PC-9 (cell line): ENCODE results near the gene KRT12. TPM values are rescaled to one million over a fixed set of nuclear protein-coding genes. Genes with fewer than 3 reads are reported as not detected.
A peak's percentile ranks its signal among the peaks of the same experiment; 100 is the strongest.

Source experiments
- BruUV-seq: library from RNA; stranded (reverse); fragments of 400-500 nt; replicated peaks from 2 replicates; lab custom pipeline; 2021; lab: Mats Ljungman, UMichigan
- CTCF ChIA-PET: fragments of 300-600 bp; sonication (Branson Sonifier 250); formaldehyde crosslinking; loops from one replicate; lab custom pipeline; 2022; ENCODE audit warnings: antibody characterized with exemption; lab: Charles Lee
- POLR2A ChIA-PET: fragments of 300-600 bp; sonication (Branson Sonifier 250); formaldehyde crosslinking; loops from one replicate; lab custom pipeline; 2022; ENCODE audit warnings: antibody characterized with exemption; ENCODE audit not compliant: unreplicated experiment; lab: Charles Lee
- DNase-seq, 2 experiments: peaks; one replicate each; pipeline versions ENCODE4 v3.0.0 to v3.0.0-alpha.2; 2015 to 2022; ENCODE audit warnings: mixed read lengths in 1 of 2
- H2AFZ ChIP-seq: fragments of 200-600 bp; sonication (generic); 2 replicates; pipeline ENCODE4 v1.8.1; 2017; ENCODE audit warnings: antibody characterized with exemption
- H3F3A ChIP-seq: fragments of 200-600 bp; sonication (generic); 2 replicates; pipeline ENCODE4 v1.8.1; 2017; ENCODE audit warnings: antibody characterized with exemption, mild to moderate bottlenecking, low read depth; ENCODE audit not compliant: insufficient read depth
- H3K27ac ChIP-seq: fragments of 200-600 bp; sonication (generic); 2 replicates; pipeline ENCODE4 v1.6.1; 2016; ENCODE audit warnings: mixed run types
- H3K27me3 ChIP-seq: fragments of 200-600 bp; sonication (generic); 2 replicates; pipeline ENCODE4 v1.6.1; 2016; ENCODE audit warnings: low read depth, mixed run types; ENCODE audit not compliant: insufficient read depth
- H3K36me3 ChIP-seq: fragments of 200-600 bp; sonication (generic); 2 replicates; pipeline ENCODE4 v1.6.1; 2016; ENCODE audit warnings: low read depth, mixed run types
- H3K4me1 ChIP-seq: fragments of 200-600 bp; sonication (generic); replicated peaks from 2 replicates; pipeline ENCODE4 v1.6.1; 2016; ENCODE audit warnings: mixed run types; ENCODE audit not compliant: insufficient read depth
- H3K4me2 ChIP-seq: fragments of 200-600 bp; sonication (generic); 2 replicates; pipeline ENCODE4 v1.6.1; 2017; ENCODE audit warnings: mixed run types
- H3K4me3 ChIP-seq: fragments of 200-600 bp; sonication (generic); 2 replicates; pipeline ENCODE4 v1.6.1; 2016; ENCODE audit warnings: mixed run types
- H3K79me2 ChIP-seq: fragments of 200-600 bp; sonication (generic); 2 replicates; pipeline ENCODE4 v1.6.1; 2017; ENCODE audit warnings: low read depth, mixed run types
- H3K9me2 ChIP-seq: fragments of 200-600 bp; sonication (generic); 2 replicates; pipeline ENCODE4 v1.8.1; 2017; ENCODE audit warnings: mild to moderate bottlenecking; ENCODE audit not compliant: insufficient read depth
- H3K9me3 ChIP-seq: fragments of 200-600 bp; sonication (generic); 2 replicates; pipeline ENCODE4 v1.8.1; 2016; ENCODE audit warnings: low read depth; ENCODE audit not compliant: insufficient read depth
- H4K20me1 ChIP-seq: fragments of 200-600 bp; sonication (generic); 2 replicates; pipeline ENCODE4 v1.8.1; 2017; ENCODE audit not compliant: insufficient read depth
- EZH2 ChIP-seq: fragments of 200-600 bp; sonication (generic); IDR thresholded peaks from 2 replicates; pipeline ENCODE4 v1.8.0; 2017; ENCODE audit warnings: antibody characterized with exemption, low read depth
- intact Hi-C: fragments of 100-400 bp; cut with micrococcal nuclease; formaldehyde crosslinking; loops from one replicate; pipeline ENCODE4 v1.10.0; 2022; ENCODE audit not compliant: unreplicated experiment
- total RNA-seq: library from RNA; stranded (reverse); gene quantifications from 2 replicates; pipeline ENCODE4 v1.2.3, GENCODE V29; 2021
- TF ChIP-seq, protein P1 (sequence below): fragments of 200-600 bp; sonication (generic); conservative IDR thresholded peaks from 2 replicates; pipeline ENCODE4 v1.6.1; 2017; ENCODE audit warnings: mixed run types, antibody characterized with exemption, mild to moderate bottlenecking, moderate library complexity

Gene KRT12
- total RNA-seq, 1 experiment from 2014 or later: not detected

DNA sequence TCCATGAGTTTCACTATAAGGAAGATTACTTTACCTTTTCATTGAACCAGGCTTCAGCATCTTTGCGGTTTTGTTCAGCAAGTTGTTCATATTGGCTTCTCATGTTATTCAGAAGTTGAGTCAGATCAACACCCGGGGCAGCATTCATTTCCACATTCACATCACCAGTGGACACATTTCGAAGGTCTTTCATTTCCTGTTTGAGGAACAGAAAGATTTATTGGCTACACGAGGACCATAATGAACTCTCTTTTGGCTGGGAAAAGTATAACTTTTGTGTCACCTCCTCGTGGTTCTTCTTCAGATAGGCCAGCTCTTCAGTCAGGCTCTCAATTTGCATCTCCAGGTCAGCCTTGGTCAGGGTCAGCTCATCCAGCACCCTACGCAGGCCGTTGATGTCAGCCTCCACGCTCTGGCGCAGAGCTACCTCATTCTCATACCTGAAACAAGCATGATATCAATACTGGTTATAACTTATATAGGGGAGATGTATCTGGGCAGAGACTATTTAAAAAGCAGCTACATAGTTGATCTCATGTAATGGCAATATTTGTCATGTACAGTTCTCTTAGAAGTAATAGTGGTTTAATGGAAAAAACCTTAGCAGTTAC, 46.7 kb downstream of the KRT12 start:
- Histone ChIP-seq H3K27ac (peak overlapping the region; percentile 83; the same call in 1 of the 2 replicates), H3K9me2 (no peaks in the 10 kb centered on the region), H3K36me3 (peaks cover 8% of the 10 kb centered on the region; the same call in 1 of the 2 replicates), H3K4me2 (peak overlapping the region; percentile 77), H2AFZ (no peak overlapping the region), H3K79me2 (peaks cover 43% of the 10 kb centered on the region), H3K27me3 (no peaks in the 10 kb centered on the region), H3F3A (peaks cover 52% of the 10 kb centered on the region), H3K4me3 (peak overlapping the region; percentile 83), H3K4me1 (peaks cover 25% of the 10 kb centered on the region), H3K9me3 (peaks cover 4% of the 10 kb centered on the region; the same call in 1 of the 2 replicates), H4K20me1 (no peaks in the 10 kb centered on the region)
- CTCF ChIA-PET: no interaction called here
- intact Hi-C loops: no loop called here
- no peak for DNase-seq
- POLR2A ChIA-PET: interaction anchor here (0.7 kb wide), 1 partner anchor 26 kb away, joined by 11 read pairs; no protein-coding TSS in a partner anchor
- BruUV-seq: no TSS peak
- TF ChIP-seq, protein P1, sequence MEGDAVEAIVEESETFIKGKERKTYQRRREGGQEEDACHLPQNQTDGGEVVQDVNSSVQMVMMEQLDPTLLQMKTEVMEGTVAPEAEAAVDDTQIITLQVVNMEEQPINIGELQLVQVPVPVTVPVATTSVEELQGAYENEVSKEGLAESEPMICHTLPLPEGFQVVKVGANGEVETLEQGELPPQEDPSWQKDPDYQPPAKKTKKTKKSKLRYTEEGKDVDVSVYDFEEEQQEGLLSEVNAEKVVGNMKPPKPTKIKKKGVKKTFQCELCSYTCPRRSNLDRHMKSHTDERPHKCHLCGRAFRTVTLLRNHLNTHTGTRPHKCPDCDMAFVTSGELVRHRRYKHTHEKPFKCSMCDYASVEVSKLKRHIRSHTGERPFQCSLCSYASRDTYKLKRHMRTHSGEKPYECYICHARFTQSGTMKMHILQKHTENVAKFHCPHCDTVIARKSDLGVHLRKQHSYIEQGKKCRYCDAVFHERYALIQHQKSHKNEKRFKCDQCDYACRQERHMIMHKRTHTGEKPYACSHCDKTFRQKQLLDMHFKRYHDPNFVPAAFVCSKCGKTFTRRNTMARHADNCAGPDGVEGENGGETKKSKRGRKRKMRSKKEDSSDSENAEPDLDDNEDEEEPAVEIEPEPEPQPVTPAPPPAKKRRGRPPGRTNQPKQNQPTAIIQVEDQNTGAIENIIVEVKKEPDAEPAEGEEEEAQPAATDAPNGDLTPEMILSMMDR: no peak
- TF ChIP-seq EZH2: no peak

DNA sequence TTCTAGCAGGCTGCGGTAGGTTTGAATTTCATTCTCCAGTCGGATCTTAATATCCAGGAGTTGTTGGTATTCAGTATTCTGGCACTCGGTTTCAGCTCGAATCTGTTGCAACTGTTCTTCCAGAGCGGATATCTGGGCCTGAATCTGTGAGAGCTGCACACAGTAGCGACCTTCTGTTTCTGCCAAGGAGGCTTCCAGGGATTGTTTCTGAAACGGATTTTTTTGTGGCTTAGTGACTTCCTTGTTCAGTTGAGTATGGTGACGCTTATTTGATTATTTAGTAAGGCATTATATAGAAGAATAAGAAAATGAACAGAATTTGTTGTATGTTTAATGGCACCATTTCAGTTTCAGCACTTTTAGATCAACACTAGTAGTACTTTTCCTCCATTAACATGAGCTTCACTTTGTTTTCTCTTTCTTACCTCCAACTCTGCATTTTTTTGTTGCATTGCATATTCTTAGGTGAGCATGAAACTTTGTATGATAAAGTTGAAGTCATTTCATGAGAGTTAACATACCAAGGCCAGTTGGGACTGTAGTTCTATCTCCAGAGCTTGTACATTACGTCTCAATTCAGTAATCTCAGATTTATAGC, 47.4 kb downstream of the KRT12 start:
- Histone ChIP-seq H3F3A (peaks cover 52% of the 10 kb centered on the region), H4K20me1 (no peaks in the 10 kb centered on the region), H3K4me1 (peaks cover 25% of the 10 kb centered on the region), H2AFZ (peak overlapping the region; percentile 82), H3K36me3 (peaks cover 8% of the 10 kb centered on the region; the same call in 1 of the 2 replicates), H3K9me2 (no peaks in the 10 kb centered on the region), H3K27me3 (no peaks in the 10 kb centered on the region), H3K79me2 (peaks cover 43% of the 10 kb centered on the region), H3K27ac (peak overlapping the region; percentile 83), H3K4me3 (peak overlapping the region; percentile 83), H3K4me2 (peak overlapping the region; percentile 77), H3K9me3 (peaks cover 4% of the 10 kb centered on the region; the same call in 1 of the 2 replicates)
- BruUV-seq: TSS peak; percentile 86
- intact Hi-C loops: loop anchor here (1.0 to 2.0 kb wide), 2 partner anchors 31 to 35 kb away; no protein-coding TSS in a partner anchor
- ChIA-PET CTCF (no interaction called here), POLR2A (interaction anchor here (0.5 to 0.8 kb wide), 8 partner anchors 32 to 512 kb away, joined by 3 to 15 read pairs (median 4); no protein-coding TSS in a partner anchor)
- TF ChIP-seq, protein P1: 0 out of 2 replicates have a peak, but pooled peaks have one; percentile 6
- TF ChIP-seq EZH2: no peak
- no peak for DNase-seq

DNA sequence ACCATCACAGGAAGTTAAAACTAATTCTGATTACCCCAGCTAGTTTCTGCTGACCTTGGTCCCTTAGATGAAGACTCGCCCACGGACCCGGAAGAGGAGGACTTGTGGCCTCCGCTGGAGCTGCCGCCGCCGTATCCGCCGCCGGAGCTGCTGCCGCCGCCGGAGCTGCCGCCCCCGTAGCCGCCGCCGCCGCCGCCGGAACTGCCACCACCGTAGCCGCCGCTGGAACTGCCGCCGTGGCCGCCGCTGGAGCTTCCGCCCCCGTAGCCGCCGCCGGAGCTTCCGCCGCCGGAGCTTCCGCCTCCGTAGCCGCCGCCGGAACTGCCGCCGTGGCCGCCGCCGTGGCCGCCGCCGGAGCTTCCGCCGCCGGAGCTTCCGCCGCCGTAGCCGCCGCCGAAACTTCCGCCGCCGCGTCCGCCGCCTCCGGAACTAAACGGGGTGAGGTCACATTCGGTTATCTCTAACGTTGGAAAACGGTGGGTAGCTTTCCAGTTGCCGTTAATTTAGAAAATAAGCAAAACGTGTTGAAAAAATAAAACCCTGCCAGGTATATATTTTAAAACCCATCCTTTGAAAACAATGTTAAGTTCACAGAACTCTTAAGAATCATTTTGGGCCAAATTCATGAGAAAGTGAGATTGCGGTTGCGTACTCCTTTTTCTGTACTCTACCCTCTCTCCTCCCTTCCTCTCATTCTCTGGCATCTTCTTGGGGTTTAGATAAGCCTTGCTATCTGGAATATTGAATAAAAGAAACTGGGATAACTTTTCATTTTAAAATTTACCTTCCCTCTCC, 48.1 kb downstream of the KRT12 start:
- Histone ChIP-seq H3K9me3 (peaks cover 4% of the 10 kb centered on the region; the same call in 1 of the 2 replicates), H3K4me1 (peaks cover 25% of the 10 kb centered on the region), H3K9me2 (no peaks in the 10 kb centered on the region), H3K79me2 (peaks cover 43% of the 10 kb centered on the region), H4K20me1 (no peaks in the 10 kb centered on the region), H3K36me3 (peaks cover 8% of the 10 kb centered on the region; the same call in 1 of the 2 replicates), H3K4me3 (peak overlapping the region; percentile 83), H3F3A (peaks cover 55% of the 10 kb centered on the region), H2AFZ (peak overlapping the region; percentile 82), H3K4me2 (peak overlapping the region; percentile 80), H3K27me3 (no peaks in the 10 kb centered on the region), H3K27ac (peak overlapping the region; percentile 83)
- ChIA-PET CTCF (interaction anchor here (0.5 to 0.7 kb wide), 4 partner anchors 632 to 860 kb away, joined by 3 to 6 read pairs (median 5); partner anchors contain the start of gene KRT15), POLR2A (interaction anchor here (0.5 to 1.1 kb wide), 21 partner anchors 32 to 1081 kb away, joined by 3 to 20 read pairs (median 5); partner anchors contain the start of genes EIF1 and FKBP10)
- DNase-seq: peak; percentile 59 to 84
- BruUV-seq: no TSS peak
- TF ChIP-seq, protein P1: 0 out of 2 replicates have a peak, but pooled peaks have one; percentile 18
- TF ChIP-seq EZH2: no peak
- intact Hi-C loops: loop anchor here (1.0 to 2.0 kb wide), 2 partner anchors 31 to 36 kb away; no protein-coding TSS in a partner anchor
